Panc1 (cell line): ENCODE results near the gene THBS2. TPM values are rescaled to one million over a fixed set of nuclear protein-coding genes. Genes with fewer than 3 reads are reported as not detected.

Source experiments
- ATAC-seq: fragments of 200-7000 bp; cut with Tn5 transposase; 2 replicates; pipeline ENCODE4 v1.9.1; 2020; ENCODE audit warnings: mild to moderate bottlenecking, moderate library complexity
- BruUV-seq: library from RNA; stranded (reverse); fragments of 400-500 nt; replicated peaks from 2 replicates; lab custom pipeline; 2021; lab: Mats Ljungman, UMichigan
- CTCF ChIA-PET: fragments of 300-600 bp; sonication (Branson Sonifier 250); formaldehyde crosslinking; loops from one replicate; lab custom pipeline; 2022; ENCODE audit warnings: antibody characterized with exemption; lab: Charles Lee
- POLR2A ChIA-PET: fragments of 300-600 bp; sonication (Branson Sonifier 250); formaldehyde crosslinking; loops from one replicate; lab custom pipeline; 2022; ENCODE audit warnings: antibody characterized with exemption; lab: Charles Lee
- DNase-seq: peaks from one replicate; pipeline ENCODE4 v3.0.0-alpha.2; 2010; ENCODE audit warnings: low read depth, low spot score
- H3K27ac ChIP-seq: 2 replicates; pipeline ENCODE4 v1.5.1; 2011; ENCODE audit warnings: mild to moderate bottlenecking, low read length, inconsistent platforms
- H3K27me3 ChIP-seq: fragments of 200-500 bp; sonication (Bioruptor generic); 2 replicates; pipeline ENCODE4 v1.6.0; 2014; ENCODE audit warnings: low read length, inconsistent platforms; ENCODE audit not compliant: control insufficient read depth, insufficient read depth
- H3K36me3 ChIP-seq: fragments of 200-500 bp; sonication (Bioruptor generic); 2 replicates; pipeline ENCODE4 v1.5.1; 2014; ENCODE audit warnings: inconsistent platforms, mild to moderate bottlenecking, low read length, moderate library complexity; ENCODE audit not compliant: control insufficient read depth, insufficient read depth
- H3K4me1 ChIP-seq: 2 replicates; pipeline ENCODE4 v1.5.1; 2011; ENCODE audit warnings: inconsistent platforms, mild to moderate bottlenecking, low read length, moderate library complexity; ENCODE audit not compliant: control insufficient read depth, insufficient read depth
- H3K4me3 ChIP-seq, 2 experiments: 2 replicates each; pipeline ENCODE4 v1.5.1; 2011 to 2012; ENCODE audit warnings: low read depth in 2 of 2, low read length in 2 of 2, mild to moderate bottlenecking in 2 of 2, inconsistent platforms in 1 of 2, moderate library complexity in 1 of 2
- H3K9me3 ChIP-seq: fragments of 200-500 bp; sonication (Bioruptor generic); 2 replicates; pipeline ENCODE4 v1.5.1; 2014; ENCODE audit warnings: low read depth, mild to moderate bottlenecking, inconsistent platforms, low read length, moderate library complexity; ENCODE audit not compliant: control insufficient read depth, insufficient read depth
- POLR2AphosphoS5 ChIP-seq: IDR thresholded peaks from 2 replicates; pipeline ENCODE4 v1.6.1; 2012; ENCODE audit warnings: mild to moderate bottlenecking, low read depth, low read length, moderate library complexity
- SIN3A ChIP-seq: IDR thresholded peaks from 2 replicates; pipeline ENCODE4 v1.6.1; 2012; ENCODE audit warnings: low read depth, mild to moderate bottlenecking, low read length, moderate library complexity, borderline replicate concordance; ENCODE audit not compliant: insufficient read depth
- TCF7L2 ChIP-seq: IDR thresholded peaks from 2 replicates; pipeline ENCODE4 v1.6.1; 2011; ENCODE audit warnings: mild to moderate bottlenecking, low read depth, low read length, inconsistent platforms
- in situ Hi-C: cut with HindIII; loops from 2 replicates; pipeline ENCODE4 v1.10.0; 2016; ENCODE audit warnings: low sequenced_read_pairs, low pct_unique_long_range_greater_than_20kb
- intact Hi-C: fragments of 100-400 bp; cut with micrococcal nuclease; formaldehyde crosslinking; loops from one replicate; pipeline ENCODE4 v1.10.0; 2022; ENCODE audit not compliant: unreplicated experiment
- total RNA-seq: library from RNA; stranded (reverse); gene quantifications from one replicate; pipeline ENCODE4 v1.2.1, GENCODE V29; 2021; ENCODE audit not compliant: unreplicated experiment
- TF ChIP-seq, protein P1 (sequence below), 2 experiments: IDR thresholded peaks; 2 replicates each; pipeline ENCODE4 v1.6.1; 2011 to 2012; ENCODE audit warnings: low read depth in 2 of 2, control low read depth in 1 of 2, low read length in 1 of 2, mild to moderate bottlenecking in 1 of 2, moderate library complexity in 1 of 2; ENCODE audit not compliant: insufficient read depth in 1 of 2
- TF ChIP-seq, protein P2 (sequence below): fragments of 450-650 bp; IDR thresholded peaks from 2 replicates; pipeline ENCODE4 v1.5.1; 2017; ENCODE audit warnings: mild to moderate bottlenecking

THBS2 gene
- total RNA-seq, 1 experiment from 2014 or later = 0.05 TPM

DNA sequence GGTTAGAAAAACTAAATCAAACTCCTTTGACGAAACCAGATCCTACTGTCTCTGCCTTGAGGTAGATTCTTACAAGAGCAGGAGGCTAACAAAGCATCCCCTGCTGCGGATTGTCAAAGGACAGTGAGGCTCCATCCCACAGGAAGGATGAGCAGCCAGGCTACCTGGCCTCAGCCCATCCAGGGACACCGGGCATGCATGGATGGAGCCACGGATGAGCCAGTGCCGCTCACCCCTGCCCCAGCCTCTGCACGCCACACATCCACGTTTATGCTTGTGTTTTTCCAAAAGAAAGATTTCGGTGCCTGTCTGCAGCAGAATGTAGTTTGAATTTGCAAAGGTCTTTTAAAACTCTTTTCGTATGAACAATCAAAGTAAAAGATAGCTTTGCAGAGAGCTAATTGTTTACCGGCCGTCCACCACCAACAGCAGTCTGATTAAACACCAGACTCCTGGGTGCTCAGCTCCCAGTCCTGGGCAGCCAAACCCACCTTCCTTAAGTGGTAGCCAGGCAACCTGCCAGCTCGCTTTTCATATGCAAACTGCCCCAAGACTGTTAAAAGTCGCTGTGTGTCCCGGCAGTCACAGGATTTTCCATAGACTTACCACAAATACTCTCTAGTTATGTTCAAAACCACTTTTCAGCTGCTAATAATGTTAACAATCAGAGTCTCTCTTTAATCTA is 999 bp downstream of the THBS2 start:
- in situ Hi-C loops = no loop called here
- H3K9me3 ChIP-seq = no peaks in the 10 kb centered on the region
- peaks cover 10% of the 10 kb centered on the region; the same call in 1 of the 2 replicates for H3K27me3 ChIP-seq
- DNase-seq (no peak), ATAC-seq (peak; percentile 25; the same call in 1 of the 2 replicates)
- ChIA-PET POLR2A (no interaction called here), CTCF (no interaction called here)
- TF ChIP-seq SIN3A (no peak), POLR2AphosphoS5 (no peak)
- TF ChIP-seq, protein P1, sequence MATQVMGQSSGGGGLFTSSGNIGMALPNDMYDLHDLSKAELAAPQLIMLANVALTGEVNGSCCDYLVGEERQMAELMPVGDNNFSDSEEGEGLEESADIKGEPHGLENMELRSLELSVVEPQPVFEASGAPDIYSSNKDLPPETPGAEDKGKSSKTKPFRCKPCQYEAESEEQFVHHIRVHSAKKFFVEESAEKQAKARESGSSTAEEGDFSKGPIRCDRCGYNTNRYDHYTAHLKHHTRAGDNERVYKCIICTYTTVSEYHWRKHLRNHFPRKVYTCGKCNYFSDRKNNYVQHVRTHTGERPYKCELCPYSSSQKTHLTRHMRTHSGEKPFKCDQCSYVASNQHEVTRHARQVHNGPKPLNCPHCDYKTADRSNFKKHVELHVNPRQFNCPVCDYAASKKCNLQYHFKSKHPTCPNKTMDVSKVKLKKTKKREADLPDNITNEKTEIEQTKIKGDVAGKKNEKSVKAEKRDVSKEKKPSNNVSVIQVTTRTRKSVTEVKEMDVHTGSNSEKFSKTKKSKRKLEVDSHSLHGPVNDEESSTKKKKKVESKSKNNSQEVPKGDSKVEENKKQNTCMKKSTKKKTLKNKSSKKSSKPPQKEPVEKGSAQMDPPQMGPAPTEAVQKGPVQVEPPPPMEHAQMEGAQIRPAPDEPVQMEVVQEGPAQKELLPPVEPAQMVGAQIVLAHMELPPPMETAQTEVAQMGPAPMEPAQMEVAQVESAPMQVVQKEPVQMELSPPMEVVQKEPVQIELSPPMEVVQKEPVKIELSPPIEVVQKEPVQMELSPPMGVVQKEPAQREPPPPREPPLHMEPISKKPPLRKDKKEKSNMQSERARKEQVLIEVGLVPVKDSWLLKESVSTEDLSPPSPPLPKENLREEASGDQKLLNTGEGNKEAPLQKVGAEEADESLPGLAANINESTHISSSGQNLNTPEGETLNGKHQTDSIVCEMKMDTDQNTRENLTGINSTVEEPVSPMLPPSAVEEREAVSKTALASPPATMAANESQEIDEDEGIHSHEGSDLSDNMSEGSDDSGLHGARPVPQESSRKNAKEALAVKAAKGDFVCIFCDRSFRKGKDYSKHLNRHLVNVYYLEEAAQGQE (IDR thresholded peaks at IDR 0.05; ENCODE audit: insufficient read depth in 1 of 2, low read depth in 2 of 2, low read length in 1 of 2) = no peak
- TF ChIP-seq, protein P2, sequence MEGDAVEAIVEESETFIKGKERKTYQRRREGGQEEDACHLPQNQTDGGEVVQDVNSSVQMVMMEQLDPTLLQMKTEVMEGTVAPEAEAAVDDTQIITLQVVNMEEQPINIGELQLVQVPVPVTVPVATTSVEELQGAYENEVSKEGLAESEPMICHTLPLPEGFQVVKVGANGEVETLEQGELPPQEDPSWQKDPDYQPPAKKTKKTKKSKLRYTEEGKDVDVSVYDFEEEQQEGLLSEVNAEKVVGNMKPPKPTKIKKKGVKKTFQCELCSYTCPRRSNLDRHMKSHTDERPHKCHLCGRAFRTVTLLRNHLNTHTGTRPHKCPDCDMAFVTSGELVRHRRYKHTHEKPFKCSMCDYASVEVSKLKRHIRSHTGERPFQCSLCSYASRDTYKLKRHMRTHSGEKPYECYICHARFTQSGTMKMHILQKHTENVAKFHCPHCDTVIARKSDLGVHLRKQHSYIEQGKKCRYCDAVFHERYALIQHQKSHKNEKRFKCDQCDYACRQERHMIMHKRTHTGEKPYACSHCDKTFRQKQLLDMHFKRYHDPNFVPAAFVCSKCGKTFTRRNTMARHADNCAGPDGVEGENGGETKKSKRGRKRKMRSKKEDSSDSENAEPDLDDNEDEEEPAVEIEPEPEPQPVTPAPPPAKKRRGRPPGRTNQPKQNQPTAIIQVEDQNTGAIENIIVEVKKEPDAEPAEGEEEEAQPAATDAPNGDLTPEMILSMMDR = no peak
- no peak overlapping the region for H3K27ac ChIP-seq
- no TSS peak for BruUV-seq
- no peaks in the 10 kb centered on the region for H3K36me3 ChIP-seq
- intact Hi-C loops = no loop called here
- peaks cover 3% of the 10 kb centered on the region; the same call in 1 of the 2 replicates for H3K4me1 ChIP-seq
- H3K4me3 ChIP-seq = peak overlapping the region in 1 of 2 experiments; percentile 17; a peak in 1 of 4 replicates

DNA sequence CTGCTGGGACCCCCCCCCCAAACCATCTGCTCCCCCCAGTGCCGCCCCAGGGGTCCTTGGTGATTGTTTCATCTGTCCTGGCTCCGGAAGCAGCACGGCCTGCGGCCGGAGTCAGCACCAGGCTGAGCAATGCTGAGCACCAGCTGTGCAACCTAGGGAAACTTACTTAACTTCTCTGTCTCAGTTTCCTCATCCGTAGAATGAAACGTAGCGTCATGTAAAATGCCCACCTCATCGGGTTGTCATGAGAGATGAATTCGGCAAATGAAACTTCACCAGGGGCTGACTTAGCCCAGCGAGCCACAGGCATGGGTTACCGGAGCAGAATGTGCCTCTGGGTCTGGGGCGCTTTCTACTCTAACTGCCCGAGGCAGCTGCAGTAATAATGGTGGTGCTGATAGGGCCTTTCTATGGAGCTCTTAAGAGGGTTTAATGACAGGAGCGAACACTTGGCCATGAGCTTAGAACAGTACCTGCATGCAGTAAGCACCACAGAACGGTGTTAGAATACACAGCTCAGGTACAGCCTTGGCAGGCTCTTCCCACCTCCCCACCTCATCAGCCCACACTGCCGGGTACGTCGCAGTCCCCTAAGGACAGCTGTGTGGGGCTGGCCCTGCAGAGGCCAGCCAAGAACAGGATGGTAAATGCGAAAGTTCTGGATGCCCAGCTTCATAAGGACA is 1.7 kb downstream of the THBS2 start:
- Histone ChIP-seq H3K27ac (no peak overlapping the region), H3K36me3 (no peaks in the 10 kb centered on the region), H3K27me3 (peaks cover 10% of the 10 kb centered on the region; the same call in 1 of the 2 replicates), H3K4me1 (peaks cover 3% of the 10 kb centered on the region; the same call in 1 of the 2 replicates), H3K9me3 (no peaks in the 10 kb centered on the region), H3K4me3 (peak overlapping the region in 1 of 2 experiments; percentile 17; a peak in 1 of 4 replicates)
- ChIA-PET POLR2A (no interaction called here), CTCF (no interaction called here)
- TF ChIP-seq SIN3A (no peak), TCF7L2 (no peak), POLR2AphosphoS5 (no peak)
- TF ChIP-seq, protein P1 (IDR thresholded peaks at IDR 0.05; ENCODE audit: insufficient read depth in 1 of 2, low read depth in 2 of 2, low read length in 1 of 2) = no peak
- TF ChIP-seq, protein P2 = no peak
- ATAC-seq (0 out of 2 replicates have a peak, but pooled peaks have one; percentile 7), DNase-seq (no peak)
- intact Hi-C loops = no loop called here
- in situ Hi-C loops = no loop called here
- no TSS peak for BruUV-seq
